Measurements from ENCODE around the gene GUCY1A1.
A peak's percentile ranks its signal among the peaks of the same experiment; 100 is the strongest.

The GUCY1A1 gene

DNA sequence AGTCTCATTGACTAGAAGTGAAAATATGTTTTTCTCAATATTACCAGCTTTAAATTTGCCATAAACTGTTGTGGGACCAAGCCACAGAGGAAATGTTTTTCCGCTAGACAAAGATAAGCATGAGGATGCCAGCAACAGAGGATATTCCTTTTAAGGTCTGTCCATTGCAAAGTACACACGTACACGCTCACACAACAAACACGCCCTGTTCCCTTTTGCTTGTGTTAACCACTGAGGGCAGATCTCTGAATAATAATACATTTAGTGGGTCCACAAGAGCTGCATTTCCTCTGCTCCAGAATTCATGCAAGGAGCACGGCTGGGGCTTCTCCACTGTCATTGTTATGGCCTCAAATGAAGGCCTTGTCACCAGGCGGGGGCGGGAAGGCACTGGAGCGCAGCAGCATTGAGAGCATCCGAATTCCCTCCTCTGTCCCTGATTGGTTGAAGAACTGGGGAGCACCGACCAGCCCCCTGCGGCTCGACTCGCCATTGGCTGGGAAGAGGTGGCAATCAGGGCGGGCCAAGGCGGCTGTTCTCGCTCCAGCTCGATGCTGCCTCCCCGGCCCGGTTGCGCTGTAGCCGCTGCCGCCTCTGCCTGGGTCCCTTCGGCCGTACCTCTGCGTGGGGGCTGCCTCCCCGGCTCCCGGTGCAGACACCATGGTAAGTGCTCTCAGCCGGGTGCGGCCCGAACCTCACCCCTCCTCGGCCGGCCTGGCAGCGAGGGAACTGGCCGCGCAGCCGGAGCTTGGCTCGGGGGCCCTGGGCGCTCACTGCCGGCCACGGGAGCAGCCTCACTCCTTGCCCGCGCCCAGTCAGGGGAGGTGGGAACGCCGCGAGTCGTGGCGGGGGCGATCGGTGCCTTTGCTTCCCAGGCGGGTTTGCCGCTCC lies 92.1 kb downstream of the GUCY1A1 start, which contains the start of gene GUCY1B1:
TSS of gene GUCY1B1 (plus strand) at position 541 of the 891 bp plus-strand sequence. CDS start at position 661, 120 bp downstream.
- Histone ChIP-seq H3K27me3 (peaks cover 16 to 29% (median 26%) of the 10 kb centered on the region in 11 experiments), H3K9ac (peak within 1 kb of the TSS; percentile 59 to 77 (median 69)), H3K4me2 (peak within 1 kb of the TSS; percentile 95 to 100 (median 99)), H3K4me1 (peaks cover 0 to 17% (median 6%) of the 10 kb centered on the region in 10 experiments; a peak in 9 of 20 replicates), H3K4me3 (peak within 1 kb of the TSS; percentile 60 to 78 (median 69)), H3K36me3 (no peaks in the 10 kb centered on the region), H3K27ac (peak within 1 kb of the TSS in 8 of 11 experiments; percentile 3 to 52 (median 36); a peak in 9 of 22 replicates), H3K9me3 (replicated peaks in 1 of 11) (no peaks in the 10 kb centered on the region), H4K20me1 (no peaks in the 10 kb centered on the region)
- TF ChIP-seq Cebpa-rat (IDR thresholded peaks at IDR 0.05): no peak

- Histone ChIP-seq H3K9ac (peak overlapping the region; percentile 59 to 77 (median 69)), H3K27ac (peak overlapping the region in 8 of 11 experiments; percentile 3 to 52 (median 36); a peak in 8 of 22 replicates), H3K4me2 (peak overlapping the region; percentile 95 to 100 (median 99)), H4K20me1 (no peaks in the 10 kb centered on the region), H3K4me1 (peaks cover 0 to 17% (median 8%) of the 10 kb centered on the region in 10 experiments; a peak in 10 of 20 replicates), H3K9me3 (replicated peaks in 1 of 11) (no peaks in the 10 kb centered on the region), H3K27me3 (peaks cover 16 to 29% (median 26%) of the 10 kb centered on the region in 11 experiments), H3K36me3 (no peaks in the 10 kb centered on the region), H3K4me3 (peak overlapping the region; percentile 60 to 78 (median 69))
- TF ChIP-seq Cebpa-rat (IDR thresholded peaks at IDR 0.05): no peak
These were observed 93.0 kb downstream of the GUCY1A1 start for GRCh38 chr4:155759372-155760252.

- TF ChIP-seq Cebpa-rat (IDR thresholded peaks at IDR 0.05): no peak
- Histone ChIP-seq H4K20me1 (no peaks in the 10 kb centered on the region), H3K27ac (no peak overlapping the region), H3K4me1 (peaks cover 0 to 17% (median 9%) of the 10 kb centered on the region in 10 experiments; a peak in 10 of 20 replicates), H3K4me3 (no peak overlapping the region), H3K9me3 (replicated peaks in 1 of 11) (no peaks in the 10 kb centered on the region), H3K36me3 (no peaks in the 10 kb centered on the region), H3K9ac (no peak overlapping the region), H3K27me3 (peaks cover 16 to 29% (median 26%) of the 10 kb centered on the region in 11 experiments), H3K4me2 (no peak overlapping the region)
These were observed 94.4 kb downstream of the GUCY1A1 start for GRCh38 chr4:155761047-155761446.

GRCh38 chr4:155761916-155762315 lies 95.3 kb downstream of the GUCY1A1 start:
- Histone ChIP-seq H3K4me2 (no peak overlapping the region), H3K27me3 (peaks cover 16 to 29% (median 26%) of the 10 kb centered on the region in 11 experiments), H3K4me3 (no peak overlapping the region), H3K36me3 (no peaks in the 10 kb centered on the region), H4K20me1 (no peaks in the 10 kb centered on the region), H3K9ac (no peak overlapping the region), H3K27ac (no peak overlapping the region), H3K9me3 (replicated peaks in 1 of 11) (no peaks in the 10 kb centered on the region), H3K4me1 (peaks cover 0 to 17% (median 9%) of the 10 kb centered on the region in 10 experiments; a peak in 10 of 20 replicates)
- no peak for TF ChIP-seq Cebpa-rat (IDR thresholded peaks at IDR 0.05)

DNA sequence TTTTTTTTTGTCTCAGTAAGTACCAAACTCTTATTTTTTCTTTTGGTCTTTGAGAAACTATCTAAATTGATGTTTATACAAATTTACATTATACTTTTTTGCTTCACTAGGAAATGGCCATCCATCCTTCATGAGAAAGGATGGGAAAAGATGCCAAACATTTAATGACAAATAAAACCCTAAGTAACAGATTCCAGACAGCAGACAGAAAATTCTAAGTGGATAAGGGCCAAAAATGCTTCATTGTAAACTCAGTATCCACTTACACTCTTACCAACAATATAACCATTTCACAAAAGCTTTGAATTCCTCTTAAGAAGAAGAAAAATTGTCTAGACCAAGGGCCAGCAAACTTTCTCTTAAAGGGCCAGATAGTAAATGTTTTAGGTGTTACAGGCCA lies 95.7 kb downstream of the GUCY1A1 start:
- peaks cover 16 to 29% (median 26%) of the 10 kb centered on the region in 11 experiments for H3K27me3 ChIP-seq
- TF ChIP-seq Cebpa-rat (IDR thresholded peaks at IDR 0.05): no peak
- no peaks in the 10 kb centered on the region for H3K36me3 ChIP-seq
- no peaks in the 10 kb centered on the region for H3K9me3 ChIP-seq (replicated peaks in 1 of 11)
- no peaks in the 10 kb centered on the region for H4K20me1 ChIP-seq
- no peak overlapping the region for H3K4me3 ChIP-seq
- H3K4me2 ChIP-seq: no peak overlapping the region
- no peak overlapping the region for H3K9ac ChIP-seq
- H3K4me1 ChIP-seq: peaks cover 0 to 17% (median 9%) of the 10 kb centered on the region in 10 experiments; a peak in 10 of 20 replicates
- no peak overlapping the region for H3K27ac ChIP-seq

DNA sequence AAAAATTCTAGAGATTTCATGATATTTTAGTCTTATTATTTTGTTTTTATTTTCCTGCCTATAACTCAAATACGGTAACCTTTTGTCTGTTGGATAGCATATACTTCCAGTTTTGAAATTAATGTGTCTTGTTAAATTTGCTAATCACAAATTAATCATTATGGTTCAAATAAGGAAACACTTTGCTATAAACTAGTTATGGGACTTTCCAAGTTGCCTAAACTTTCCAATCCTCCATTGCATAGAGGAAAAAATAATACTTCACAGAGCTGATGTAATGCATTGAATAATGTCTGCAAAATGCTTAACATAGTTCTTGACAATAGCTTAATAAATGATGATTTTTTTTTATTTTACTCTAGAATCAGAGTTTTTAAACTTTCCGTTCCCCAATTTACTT lies 96.9 kb downstream of the GUCY1A1 start:
- H3K9me3 ChIP-seq (replicated peaks in 1 of 11): no peaks in the 10 kb centered on the region
- no peak overlapping the region for H3K4me2 ChIP-seq
- TF ChIP-seq Cebpa-rat (IDR thresholded peaks at IDR 0.05): no peak
- no peak overlapping the region for H3K9ac ChIP-seq
- H3K4me3 ChIP-seq: no peak overlapping the region
- no peaks in the 10 kb centered on the region for H4K20me1 ChIP-seq
- H3K27ac ChIP-seq: no peak overlapping the region
- H3K27me3 ChIP-seq: peaks cover 16 to 24% (median 21%) of the 10 kb centered on the region in 11 experiments
- H3K36me3 ChIP-seq: no peaks in the 10 kb centered on the region
- peaks cover 0 to 14% (median 9%) of the 10 kb centered on the region in 10 experiments; a peak in 10 of 20 replicates for H3K4me1 ChIP-seq

DNA sequence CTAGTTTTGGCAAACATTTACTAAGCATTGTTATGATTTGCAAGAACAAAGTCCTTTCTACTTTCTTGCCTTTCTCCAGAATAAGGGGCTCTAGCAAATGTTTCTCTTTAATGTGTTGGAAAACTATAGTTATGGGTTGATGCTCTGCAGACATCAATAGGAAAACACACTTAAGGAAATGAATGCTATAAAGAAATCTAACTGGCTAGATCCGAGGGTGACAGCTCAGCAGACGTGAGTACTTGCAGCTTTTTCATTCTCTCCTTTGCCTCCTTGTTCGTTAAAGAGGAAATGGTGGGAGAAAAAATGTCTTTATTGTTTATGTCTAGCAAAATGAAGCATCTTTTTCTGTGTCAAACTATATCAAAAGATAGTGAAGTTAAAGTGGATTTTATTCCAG lies 98.5 kb downstream of the GUCY1A1 start:
- H3K4me3 ChIP-seq: no peak overlapping the region
- no peak for TF ChIP-seq Cebpa-rat (IDR thresholded peaks at IDR 0.05)
- H3K36me3 ChIP-seq: no peaks in the 10 kb centered on the region
- no peak overlapping the region for H3K4me2 ChIP-seq
- H4K20me1 ChIP-seq: no peaks in the 10 kb centered on the region
- no peak overlapping the region for H3K9ac ChIP-seq
- peaks cover 0 to 22% (median 0%) of the 10 kb centered on the region in 10 experiments; a peak in 7 of 20 replicates for H3K4me1 ChIP-seq
- peaks cover under 1 to 8% (median 6%) of the 10 kb centered on the region in 11 experiments; a peak in 17 of 22 replicates for H3K27me3 ChIP-seq
- H3K9me3 ChIP-seq (replicated peaks in 1 of 11): no peaks in the 10 kb centered on the region
- H3K27ac ChIP-seq: no peak overlapping the region

- TF ChIP-seq Cebpa-rat (IDR thresholded peaks at IDR 0.05): no peak
These were observed 100.0 kb downstream of the GUCY1A1 start for GRCh38 chr4:155766622-155767021.

More at GRCh38 chr4:155766622-155767021, 100.0 kb downstream of the GUCY1A1 start:
- H3K4me3 ChIP-seq: no peak overlapping the region
- H3K36me3 ChIP-seq: no peaks in the 10 kb centered on the region
- H3K27ac ChIP-seq: no peak overlapping the region
- no peaks in the 10 kb centered on the region for H3K9me3 ChIP-seq (replicated peaks in 1 of 11)
- H3K4me2 ChIP-seq: no peak overlapping the region
- H3K9ac ChIP-seq: no peak overlapping the region
- H3K4me1 ChIP-seq: peaks cover 0 to 22% (median 0%) of the 10 kb centered on the region in 10 experiments; a peak in 5 of 20 replicates
- no peaks in the 10 kb centered on the region for H3K27me3 ChIP-seq
- no peaks in the 10 kb centered on the region for H4K20me1 ChIP-seq
